HG03108 (cell line): ENCODE measurements around the gene NBEA.
"Not testable (repeated sequence)": the region's sequence is repeated elsewhere in the genome, so short reads cannot be mapped to it uniquely, and the experiment has no call there.

ENCODE experiments used
- ATAC-seq: cut with Tn5 transposase; IDR thresholded peaks from one replicate; pipeline ENCODE4 v1.9.1; 2021; ENCODE audit warnings: moderate library complexity; ENCODE audit not compliant: unreplicated experiment

Gene NBEA

DNA sequence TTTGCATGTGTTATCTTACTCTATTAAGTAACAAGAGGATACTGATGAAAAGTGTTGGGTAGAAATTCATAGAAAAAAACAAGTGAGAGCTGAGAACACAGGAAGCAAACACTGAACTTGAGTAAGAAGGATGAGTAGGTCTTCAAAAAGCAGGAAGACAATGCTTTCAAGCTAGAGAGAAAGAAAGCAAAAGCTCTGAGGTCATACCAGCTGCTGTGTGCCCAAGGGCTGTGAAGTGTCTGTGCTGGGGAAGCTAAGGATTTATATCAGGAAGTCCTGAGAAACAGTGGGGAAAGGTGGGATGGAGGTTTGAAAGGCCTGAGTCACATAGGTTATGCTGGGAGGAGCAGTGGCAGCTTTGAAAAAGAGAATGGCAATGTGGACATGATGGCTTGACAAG lies 679.9 kb downstream of the NBEA start:
- no peak for ATAC-seq

DNA sequence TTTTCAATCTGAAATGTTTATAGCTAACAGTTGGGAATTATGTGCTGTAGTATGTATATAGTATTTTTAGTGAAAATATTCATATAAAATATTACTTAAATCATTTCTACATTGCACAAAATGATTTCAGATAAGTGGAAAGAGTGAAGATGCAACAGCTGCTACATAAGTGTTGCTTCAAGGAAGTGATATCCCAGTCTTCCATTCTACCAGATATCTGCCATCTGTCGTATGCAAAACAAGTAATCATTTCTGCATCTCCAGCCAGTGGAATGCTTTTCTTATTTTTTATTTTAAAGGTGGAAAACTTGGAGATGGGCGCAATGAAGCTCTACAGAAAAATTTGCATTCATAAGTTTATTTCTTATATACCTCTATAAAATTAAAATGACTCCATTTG lies 687.0 kb downstream of the NBEA start:
- ATAC-seq = no peak

DNA sequence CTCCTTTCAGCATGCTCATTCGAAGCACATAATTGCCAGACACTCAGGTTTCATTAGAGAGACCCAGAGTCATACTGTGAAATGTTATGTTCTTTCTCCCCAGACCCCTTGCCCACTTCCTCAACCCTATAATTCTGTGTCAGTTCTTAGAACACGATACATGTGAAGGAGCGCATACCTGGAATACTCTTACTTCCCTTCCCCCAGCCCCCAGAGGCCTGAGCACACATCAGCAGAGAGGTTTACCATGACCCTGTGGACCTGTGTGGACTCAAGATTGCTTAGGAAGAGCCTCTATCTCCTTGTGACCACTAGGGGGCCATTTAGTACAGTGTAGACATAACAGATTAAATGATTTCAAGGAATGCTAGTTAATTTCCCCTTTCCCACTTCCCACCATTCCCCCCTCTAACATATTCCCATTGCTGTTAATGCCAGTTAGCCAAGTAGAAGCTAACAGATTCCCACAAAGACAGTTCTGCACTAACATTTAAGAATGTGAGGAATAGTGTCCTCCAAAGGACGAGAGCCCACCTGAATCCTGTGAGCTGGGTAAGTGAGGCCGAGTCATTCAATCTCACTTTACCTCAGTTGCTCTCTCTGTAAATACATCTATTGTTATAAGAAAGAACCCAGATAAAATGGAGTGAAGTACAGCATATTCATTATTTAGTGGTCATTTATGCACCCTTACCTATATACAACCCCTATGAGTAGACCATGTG lies 688.6 kb downstream of the NBEA start:
- ATAC-seq = peak; percentile 67

DNA sequence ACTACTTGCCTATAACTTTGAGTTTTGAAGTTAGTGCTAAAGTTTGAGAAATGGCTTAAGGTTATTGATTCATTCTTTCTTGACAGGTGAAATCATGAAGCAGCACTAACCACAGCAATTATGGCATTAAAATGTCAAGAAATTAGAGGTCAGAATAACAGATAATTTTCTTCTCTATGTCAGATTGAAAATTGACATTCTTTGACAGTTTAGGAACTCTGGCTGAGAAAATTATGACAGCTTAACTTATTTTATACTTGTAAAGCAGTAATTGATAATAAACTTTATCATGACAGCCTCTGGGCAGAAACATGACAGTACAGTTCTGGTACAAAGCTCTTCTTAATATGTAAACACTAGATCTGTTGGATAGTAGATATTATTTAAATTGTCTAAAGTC lies 689.6 kb downstream of the NBEA start:
- no peak for ATAC-seq

DNA sequence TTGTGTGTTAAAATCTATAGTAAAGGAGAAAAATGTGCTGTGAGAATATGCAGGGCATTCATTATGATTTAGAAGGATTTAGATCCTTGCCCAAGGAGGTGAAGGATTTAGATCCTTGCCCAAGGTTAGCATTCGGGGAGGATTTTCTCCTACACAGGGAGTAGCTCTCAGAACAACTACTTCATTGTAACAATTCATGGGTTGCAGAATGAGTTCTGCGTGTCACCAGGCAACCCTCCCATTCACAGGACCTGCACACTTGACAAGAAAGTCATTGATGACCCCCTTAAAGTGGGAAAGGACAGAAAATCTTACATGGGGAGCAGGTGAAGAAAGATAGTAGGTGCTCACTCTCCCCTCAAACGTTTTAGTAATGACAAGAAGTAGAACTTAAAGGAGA lies 701.6 kb downstream of the NBEA start:
- no peak for ATAC-seq

DNA sequence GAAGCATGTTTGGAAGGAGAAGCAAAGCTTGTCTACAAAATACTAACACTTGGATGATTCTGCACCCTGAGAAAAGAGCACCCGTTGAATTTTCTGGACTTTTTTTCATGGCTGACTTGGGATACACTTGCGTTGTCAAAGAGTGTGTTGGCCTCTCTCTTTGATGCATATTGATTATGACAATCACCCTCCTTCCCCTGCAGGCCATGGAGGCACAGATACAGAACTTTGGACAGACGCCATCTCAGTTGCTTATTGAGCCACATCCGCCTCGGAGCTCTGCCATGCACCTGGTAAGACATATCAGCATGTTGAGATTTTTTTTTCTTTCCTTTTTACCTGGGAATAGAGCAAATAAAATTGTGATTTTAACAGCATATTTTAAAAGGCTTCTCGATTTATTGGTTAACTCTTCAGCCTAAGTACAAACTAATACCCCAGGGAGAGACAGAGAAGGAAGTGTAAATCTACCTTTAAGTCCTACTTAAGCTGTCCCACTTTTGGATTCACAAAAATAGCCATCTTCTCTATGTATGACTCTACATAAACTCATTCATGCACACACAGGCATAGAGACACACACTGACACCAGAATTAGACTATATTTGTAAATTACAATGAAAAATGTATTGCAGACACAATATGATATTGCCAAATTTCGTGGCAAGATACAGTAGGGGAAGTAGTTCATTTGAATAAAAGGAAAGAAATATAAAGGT lies 704.1 kb downstream of the NBEA start:
- ATAC-seq = no peak

DNA sequence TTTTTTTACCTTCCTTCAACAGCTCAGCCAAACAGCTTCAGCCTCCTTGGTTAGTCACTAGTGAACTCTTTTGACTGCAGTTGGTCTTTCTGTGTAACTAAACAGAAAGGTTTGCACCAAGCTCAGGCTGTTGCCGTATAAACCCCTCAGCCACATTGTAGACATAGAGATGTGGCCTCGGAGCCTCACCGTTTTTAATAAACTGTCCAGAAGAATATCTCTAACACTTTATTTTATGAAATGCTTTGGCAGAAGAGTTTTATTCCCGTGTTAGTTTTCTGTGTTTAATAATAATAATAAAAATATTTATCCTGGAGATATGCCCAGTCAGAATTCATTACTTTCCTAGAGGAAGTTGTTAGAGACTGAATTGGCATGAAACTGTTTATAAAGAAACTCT lies 706.1 kb downstream of the NBEA start:
- no peak for ATAC-seq

DNA sequence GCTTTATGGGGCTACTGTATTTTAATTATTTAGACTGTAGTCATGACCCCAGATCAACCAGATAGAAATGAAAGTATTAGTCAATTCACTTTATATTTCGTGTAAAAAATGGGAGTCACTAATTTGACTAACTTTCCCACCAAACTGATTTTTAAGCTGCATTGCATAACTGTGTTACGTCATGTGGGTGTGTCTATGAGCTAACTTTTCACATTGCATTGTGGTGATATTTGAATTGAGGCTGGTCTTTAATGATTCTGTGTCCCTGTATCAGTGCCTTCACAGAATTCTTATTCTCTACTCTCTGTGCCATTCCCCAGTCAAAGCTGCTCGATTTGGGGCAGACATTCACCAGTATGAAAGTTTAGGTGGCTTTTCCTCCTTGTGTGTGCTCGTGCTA lies 707.1 kb downstream of the NBEA start:
- no peak for ATAC-seq

DNA sequence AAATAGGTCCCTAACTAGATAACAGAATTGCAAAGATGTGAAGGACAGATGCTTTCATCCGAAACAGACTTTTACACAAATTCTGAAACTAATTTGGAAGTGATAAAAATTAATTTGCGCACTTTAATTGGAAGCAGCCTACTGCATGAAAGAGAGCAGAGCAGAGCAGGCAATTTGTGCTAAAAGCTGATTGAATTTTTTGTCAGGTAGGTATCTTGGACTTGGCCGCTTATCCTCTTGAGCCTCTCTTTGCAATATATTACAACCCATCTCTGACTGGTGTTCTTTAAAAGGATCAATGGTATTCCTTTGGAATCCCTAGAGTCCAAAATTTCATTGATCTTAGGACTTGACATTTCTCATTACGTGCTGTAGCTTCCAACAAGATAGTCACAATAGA lies 717.7 kb downstream of the NBEA start:
- ATAC-seq = no peak

DNA sequence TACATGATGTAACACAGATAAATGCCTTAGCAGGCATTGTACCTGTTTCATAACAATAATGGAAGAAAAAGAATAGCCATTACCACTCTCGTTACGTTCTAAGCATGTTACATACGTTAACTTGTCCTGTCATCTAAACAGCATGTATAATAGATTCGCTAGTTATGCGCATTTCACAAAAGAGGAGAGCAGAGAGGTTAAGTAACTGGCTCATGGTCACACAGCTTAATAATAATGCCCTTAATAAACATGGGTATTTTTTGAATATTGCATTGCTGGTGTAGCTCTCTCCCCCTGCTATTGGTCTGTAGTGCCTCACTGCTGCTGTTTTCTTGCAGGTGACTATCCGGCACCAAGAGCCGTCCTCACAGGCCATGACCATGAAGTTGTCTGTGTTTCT lies 722.7 kb downstream of the NBEA start:
- ATAC-seq = no peak

DNA sequence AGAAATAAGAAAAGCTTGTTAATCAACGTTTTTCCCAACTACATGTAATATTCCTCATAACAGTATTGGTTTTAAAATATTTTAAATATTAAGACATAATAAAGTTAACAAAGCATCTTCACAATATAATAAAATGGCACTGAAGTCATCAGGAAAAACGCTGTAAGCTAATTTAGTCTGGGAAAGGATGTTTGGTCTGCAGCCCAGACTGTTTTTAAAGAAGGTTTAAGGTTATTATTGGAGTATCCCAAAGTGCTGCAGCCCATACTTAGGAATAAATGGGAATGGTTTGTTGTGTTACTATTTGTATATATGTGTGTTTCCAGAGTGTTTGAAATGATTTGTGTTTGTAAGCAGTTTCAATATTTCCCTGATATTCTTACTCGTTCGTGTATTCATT lies 727.3 kb downstream of the NBEA start:
- ATAC-seq = no peak

DNA sequence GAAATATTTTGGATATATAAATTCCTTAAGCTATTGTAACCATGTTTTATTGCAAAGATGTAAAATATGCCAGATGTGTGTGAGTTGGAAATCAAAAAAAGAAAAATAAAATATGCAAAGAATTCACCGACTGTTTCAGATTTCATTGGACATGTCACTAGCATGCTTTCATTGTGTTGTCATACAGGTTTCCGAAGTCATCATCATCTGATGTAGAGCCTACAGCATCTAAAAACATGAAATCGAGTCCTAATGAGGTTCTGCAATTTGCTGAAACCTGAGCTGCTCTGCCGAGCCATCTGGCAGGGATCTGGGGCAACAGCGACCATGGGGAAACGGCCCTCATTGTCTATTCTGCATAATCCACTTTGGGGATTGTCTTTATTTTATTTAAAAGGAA lies 730.5 kb downstream of the NBEA start:
- no peak for ATAC-seq

DNA sequence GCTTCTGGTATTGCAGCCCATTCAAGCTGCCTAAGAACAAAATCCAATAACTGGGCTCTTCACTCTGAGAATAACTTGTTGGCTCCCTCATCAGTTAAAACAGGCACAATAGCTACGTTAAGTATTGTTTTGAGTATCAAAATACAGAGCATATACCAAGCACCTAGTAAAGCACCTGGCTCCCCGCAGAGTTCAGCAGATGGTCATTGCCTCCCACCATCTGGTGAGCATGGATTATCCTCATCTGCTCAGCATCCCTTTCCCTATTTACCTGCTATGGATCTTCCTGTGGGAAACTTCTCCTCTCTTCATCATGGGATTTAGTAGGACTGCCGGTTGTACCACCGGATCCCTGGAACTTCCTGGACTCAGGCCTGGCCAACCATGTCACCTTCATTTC lies 733.6 kb downstream of the NBEA start:
- ATAC-seq = no peak

DNA sequence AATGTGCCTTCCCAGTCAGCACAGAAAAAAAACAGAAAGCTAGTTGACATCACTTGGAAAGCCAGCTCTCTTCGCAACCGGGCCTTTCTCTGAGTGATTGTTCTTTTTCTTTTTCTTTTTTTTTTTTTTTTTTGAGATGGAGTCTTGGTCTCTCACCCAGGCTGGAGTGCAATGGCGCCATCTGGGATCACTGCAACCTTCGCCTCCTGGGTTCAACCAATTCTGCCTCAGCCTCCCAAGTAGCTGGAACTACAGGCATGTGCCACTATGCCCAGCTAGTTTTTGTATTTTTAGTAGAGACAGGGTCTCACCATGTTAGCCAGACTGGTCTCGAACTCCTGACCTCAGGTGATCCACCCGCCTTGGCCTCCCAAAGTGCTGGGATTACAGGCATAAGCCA lies 735.8 kb downstream of the NBEA start:
- ATAC-seq = not testable (repeated sequence)

DNA sequence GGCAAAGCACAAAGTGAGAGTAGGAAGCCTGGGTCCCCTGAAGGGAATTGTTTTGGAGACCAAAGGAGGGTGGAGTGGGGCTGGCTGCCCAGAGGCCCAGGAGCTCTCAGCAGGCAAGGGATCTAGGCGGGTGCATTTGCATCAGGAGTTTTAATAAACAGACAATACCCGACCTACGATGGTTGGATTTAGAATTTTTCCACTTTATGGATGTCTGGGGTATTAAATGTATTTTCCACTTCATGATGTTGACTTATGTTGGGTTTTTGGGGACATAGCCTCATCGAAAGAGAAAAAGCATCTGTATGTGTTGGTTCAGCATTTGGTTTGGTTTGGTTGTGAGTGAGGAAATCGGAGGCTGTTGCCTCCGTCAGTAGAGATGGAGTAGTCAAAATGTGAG lies 739.6 kb downstream of the NBEA start:
- no peak for ATAC-seq

DNA sequence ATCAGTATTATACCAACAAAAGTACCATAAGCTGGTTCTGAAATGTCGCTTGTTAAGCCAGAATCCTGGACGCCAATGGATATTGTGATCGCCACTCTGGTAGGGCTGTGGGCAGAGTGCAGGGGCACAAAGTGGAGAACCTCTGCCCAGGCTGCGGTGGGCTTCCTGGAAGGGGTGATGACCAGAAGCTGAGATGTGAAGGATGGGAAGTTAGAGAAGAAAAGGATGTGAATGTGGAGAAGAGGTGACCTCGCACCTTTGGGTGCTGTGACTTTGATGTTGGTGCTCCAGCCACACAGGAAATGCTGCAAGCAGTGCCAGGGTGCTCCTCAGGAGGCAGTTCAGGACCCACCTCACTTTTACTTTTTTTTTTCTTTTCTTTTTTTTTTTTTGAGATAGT lies 742.4 kb downstream of the NBEA start:
- no peak for ATAC-seq

DNA sequence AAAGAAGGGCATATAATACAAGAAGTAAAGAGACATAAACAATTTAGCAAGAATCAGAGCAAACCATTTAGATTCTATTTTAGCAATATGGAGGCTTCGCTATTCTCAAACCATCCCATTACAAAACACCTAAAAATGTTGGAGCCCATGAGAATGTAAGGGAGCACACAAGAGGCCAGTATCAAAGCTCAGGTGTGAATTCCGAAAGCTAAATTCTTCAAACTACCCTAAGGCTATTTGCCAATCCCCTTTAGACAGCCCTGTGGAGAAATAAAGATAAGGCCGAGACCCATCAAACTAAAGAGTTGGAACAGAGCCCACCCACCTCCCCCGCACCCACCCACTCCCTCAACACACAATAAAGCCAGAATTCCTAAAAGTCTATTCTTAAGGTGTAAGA lies 745.3 kb downstream of the NBEA start:
- ATAC-seq = no peak

DNA sequence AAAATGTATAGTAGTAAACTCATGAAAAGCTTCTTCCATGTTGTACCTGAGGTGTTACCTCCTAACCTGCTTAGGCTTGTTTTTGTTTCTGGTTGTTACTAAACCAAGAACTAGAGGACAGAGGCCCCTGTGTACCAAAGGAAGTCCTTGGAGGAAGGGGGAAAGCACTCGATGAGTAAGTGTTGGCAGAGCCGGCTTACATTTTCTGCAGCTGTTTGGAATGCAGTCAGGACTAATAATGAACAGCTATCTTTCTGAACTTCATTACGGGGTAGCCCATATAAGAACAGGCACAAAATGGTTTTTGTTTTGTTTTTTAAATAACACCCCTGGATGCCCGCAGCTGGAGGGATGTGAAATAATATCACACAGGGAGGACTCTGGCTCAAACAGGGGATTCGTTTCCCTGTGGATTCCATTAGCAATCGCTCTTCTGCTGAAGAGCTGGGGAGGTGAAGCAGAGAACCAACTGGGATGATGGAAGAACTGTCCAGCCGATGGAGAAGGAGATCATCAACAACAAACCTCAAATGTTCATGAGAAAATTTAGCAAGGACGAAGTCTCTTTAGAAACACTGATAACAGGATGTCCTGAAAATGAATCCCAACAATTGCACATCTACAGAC lies 748.6 kb downstream of the NBEA start:
- ATAC-seq = no peak

DNA sequence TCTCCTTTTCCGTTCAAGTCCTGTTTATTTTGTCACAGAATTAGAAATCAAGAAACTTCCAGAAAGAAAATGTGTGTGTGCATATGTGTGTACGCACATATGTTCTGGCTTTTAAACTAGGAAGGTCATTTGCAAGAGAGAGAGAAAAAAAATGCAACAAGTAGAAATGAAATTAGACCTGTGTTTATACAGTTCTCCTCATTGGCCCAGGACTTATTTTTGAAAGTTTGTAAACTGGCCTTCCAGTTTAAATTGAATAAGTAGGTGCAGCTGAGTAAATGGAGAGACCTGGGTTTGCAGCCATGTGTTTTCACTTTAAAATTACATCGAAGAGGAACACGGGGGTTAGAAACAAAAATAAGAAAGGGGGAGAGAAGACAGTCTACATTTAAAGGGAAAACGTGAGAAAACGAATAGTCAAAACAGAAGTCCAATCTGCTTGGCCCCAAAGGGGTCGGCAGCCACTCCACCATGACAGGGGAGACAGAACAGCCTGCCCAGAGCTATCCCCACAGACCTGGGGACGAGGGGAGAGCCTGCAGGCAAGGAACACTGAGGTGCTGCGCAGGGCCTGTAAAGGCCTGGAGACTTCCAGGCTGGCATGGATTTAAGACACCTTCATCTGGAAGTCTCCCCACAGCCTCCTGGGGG lies 751.2 kb downstream of the NBEA start:
- ATAC-seq = no peak

DNA sequence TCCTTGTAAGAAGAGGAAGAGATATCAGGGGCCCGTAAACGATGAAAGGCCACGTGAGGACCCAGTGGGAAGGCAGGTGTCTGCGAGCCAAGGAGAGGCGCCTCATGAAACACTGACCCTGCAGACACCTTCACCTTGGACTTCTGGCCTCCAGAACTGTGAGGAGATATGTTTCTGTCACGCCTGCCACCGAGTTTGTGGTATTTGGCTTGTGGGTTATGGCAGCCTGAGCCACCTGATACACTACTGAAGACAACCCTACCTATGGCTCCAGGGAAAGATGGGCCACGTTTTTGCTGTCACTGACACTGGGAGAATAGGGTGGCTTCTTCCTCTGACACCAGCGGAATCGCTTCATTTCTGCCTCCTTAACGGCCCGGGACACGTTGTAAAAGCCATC lies 752.0 kb downstream of the NBEA start:
- ATAC-seq = no peak

DNA sequence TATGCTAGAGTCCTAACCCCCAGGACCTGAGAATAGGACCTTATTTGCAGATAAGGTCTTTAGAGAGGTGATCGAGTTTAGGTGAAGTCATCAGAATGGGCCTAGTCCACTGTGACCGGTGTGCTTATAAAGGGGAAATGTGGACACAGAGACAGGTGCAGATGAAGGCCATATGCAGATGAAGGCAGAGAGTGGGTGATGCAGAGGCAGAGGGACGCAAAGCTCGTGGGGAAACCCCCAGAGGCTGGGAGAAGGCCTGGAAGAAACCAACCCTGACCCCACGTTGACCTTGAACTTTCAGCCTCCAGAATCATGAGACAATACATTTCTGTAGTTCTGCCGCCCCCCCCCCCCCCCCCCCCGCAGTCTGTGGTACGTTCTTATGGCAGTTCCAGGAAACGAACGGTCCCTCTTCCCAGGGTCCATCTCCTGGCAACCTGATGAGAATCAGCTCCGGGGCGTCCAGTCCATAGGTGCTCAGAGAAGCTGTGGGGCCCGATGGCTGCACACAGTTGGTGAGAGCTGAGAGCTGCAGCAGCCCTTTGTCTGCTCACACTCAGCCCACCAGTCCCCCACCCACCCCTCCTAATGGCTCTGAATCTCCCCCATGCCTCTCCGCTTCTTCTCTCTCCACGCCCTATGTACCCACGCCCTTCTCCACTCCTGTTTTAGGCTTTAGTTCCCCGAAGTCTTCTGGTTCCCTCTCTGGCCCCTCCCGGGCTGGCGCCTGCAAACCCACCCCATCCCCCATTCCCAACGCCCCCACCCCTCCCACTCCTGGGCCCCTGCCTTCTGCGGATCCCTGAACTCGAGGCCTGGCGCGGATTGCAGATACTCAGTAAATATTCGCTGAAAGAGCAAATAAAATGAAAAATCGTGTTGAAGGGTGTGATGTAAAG lies 752.7 kb downstream of the NBEA start:
- no peak for ATAC-seq
